ENCODE measurements around the gene RGCC. TPM values are rescaled to one million over a fixed set of nuclear protein-coding genes. Genes with fewer than 3 reads are reported as not detected.

The RGCC gene
- total RNA-seq, 2 donors from 2014 or later, result 66.3 to 112 TPM

GRCh38 chr13:41492432-41493260 lies 35.3 kb downstream of the RGCC start:
- DNase-seq (no peak), ATAC-seq (no peak)
- no peaks in the 10 kb centered on the region for H3K27me3 ChIP-seq
- H3K4me1 ChIP-seq, result no peaks in the 10 kb centered on the region
- peak overlapping the region in 1 of 4 donors; percentile 17 for H3K27ac ChIP-seq
- no peak for TF ChIP-seq POLR2A (IDR thresholded peaks at IDR 0.05)
- no peak for TF ChIP-seq CTCF (IDR thresholded peaks at IDR 0.05)
- no peaks in the 10 kb centered on the region for H3K9me3 ChIP-seq
- intact Hi-C loops (cut with DNase I), result no loop called here
- H3K4me3 ChIP-seq, result no peak overlapping the region
- no peaks in the 10 kb centered on the region for H3K36me3 ChIP-seq (replicated peaks in 1 of 2; ENCODE audit: insufficient read depth in 1 of 2, low read depth in 2 of 2)
- WGBS, 2 donors, result 67 to 85% methylated on average over 4 of the region's 4 CpGs

GRCh38 chr13:41494202-41494601 lies 36.9 kb downstream of the RGCC start:
- no peaks in the 10 kb centered on the region for H3K36me3 ChIP-seq (replicated peaks in 1 of 2; ENCODE audit: insufficient read depth in 1 of 2, low read depth in 2 of 2)
- no peak for TF ChIP-seq CTCF (IDR thresholded peaks at IDR 0.05)
- no peak for TF ChIP-seq POLR2A (IDR thresholded peaks at IDR 0.05)
- H3K27me3 ChIP-seq, result no peaks in the 10 kb centered on the region
- intact Hi-C loops (cut with DNase I), result no loop called here
- ATAC-seq (no peak), DNase-seq (no peak)
- H3K4me3 ChIP-seq, result no peak overlapping the region
- no peaks in the 10 kb centered on the region for H3K9me3 ChIP-seq
- WGBS, 2 donors, result 72 to 80% methylated on average over 6 of the region's 6 CpGs
- H3K27ac ChIP-seq, result no peak overlapping the region
- no peaks in the 10 kb centered on the region for H3K4me1 ChIP-seq

- DNase-seq, result no peak
- TF ChIP-seq CTCF (IDR thresholded peaks at IDR 0.05), result no peak
- no peak for TF ChIP-seq POLR2A (IDR thresholded peaks at IDR 0.05)
- no peak overlapping the region for H3K4me3 ChIP-seq
- no peak for ATAC-seq
- 7 to 13% methylated on average over 5 of the region's 5 CpGs for WGBS, 2 donors
- intact Hi-C loops (cut with DNase I), result no loop called here
- no peaks in the 10 kb centered on the region for H3K9me3 ChIP-seq
- no peaks in the 10 kb centered on the region for H3K27me3 ChIP-seq
- no peaks in the 10 kb centered on the region for H3K4me1 ChIP-seq
- no peak overlapping the region for H3K27ac ChIP-seq
- H3K36me3 ChIP-seq (replicated peaks in 1 of 2; ENCODE audit: insufficient read depth in 1 of 2, low read depth in 2 of 2), result no peaks in the 10 kb centered on the region
Measured at GRCh38 chr13:41495044-41495443, 37.7 kb downstream of the RGCC start.

- DNase-seq, result no peak
- Histone ChIP-seq H3K4me3 (no peak overlapping the region), H3K27ac (no peak overlapping the region), H3K4me1 (no peaks in the 10 kb centered on the region), H3K36me3 (replicated peaks in 1 of 2; ENCODE audit: insufficient read depth in 1 of 2, low read depth in 2 of 2) (no peaks in the 10 kb centered on the region), H3K27me3 (no peaks in the 10 kb centered on the region), H3K9me3 (no peaks in the 10 kb centered on the region)
- intact Hi-C loops (cut with DNase I), result no loop called here
- TF ChIP-seq CTCF (IDR thresholded peaks at IDR 0.05) (no peak), POLR2A (IDR thresholded peaks at IDR 0.05) (no peak)
- ATAC-seq, result no peak
- 69 to 74% methylated on average over 9 of the region's 9 CpGs for WGBS, 2 donors
Measured at GRCh38 chr13:41496420-41497234, 39.3 kb downstream of the RGCC start.
